Anterior cingulate cortex (tissue), 58 donors: ENCODE data around the gene NANS.
"Not testable (repeated sequence)": the region's sequence is repeated elsewhere in the genome, so short reads cannot be mapped to it uniquely, and the experiment has no call there.

Experiments
- DNase-seq, 58 donors: peaks; one replicate each; lab custom pipeline; 2025; lab: John Stamatoyannopoulos, UW

The NANS gene

DNA sequence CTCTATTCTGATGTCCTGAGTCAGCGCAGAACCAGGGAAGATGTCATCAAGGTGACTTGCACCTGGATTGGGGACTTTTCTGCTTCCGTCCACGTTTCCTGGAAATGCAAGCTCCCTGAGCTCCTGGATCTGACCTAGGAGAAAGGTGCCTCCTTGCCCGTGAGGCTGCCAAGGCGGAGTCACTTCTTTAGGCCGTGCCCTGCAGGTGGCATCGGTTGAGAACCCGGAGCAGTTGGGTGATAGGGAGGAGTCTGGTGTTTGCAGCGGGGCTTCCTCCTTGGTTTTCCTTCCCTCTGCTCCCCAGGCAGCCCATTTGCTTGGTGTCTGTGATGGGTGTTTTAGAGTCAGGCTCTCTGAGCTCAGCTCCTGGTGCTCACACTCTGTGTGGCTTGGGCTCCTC is 15.2 kb downstream of the NANS start:
- DNase-seq = no peak

DNA sequence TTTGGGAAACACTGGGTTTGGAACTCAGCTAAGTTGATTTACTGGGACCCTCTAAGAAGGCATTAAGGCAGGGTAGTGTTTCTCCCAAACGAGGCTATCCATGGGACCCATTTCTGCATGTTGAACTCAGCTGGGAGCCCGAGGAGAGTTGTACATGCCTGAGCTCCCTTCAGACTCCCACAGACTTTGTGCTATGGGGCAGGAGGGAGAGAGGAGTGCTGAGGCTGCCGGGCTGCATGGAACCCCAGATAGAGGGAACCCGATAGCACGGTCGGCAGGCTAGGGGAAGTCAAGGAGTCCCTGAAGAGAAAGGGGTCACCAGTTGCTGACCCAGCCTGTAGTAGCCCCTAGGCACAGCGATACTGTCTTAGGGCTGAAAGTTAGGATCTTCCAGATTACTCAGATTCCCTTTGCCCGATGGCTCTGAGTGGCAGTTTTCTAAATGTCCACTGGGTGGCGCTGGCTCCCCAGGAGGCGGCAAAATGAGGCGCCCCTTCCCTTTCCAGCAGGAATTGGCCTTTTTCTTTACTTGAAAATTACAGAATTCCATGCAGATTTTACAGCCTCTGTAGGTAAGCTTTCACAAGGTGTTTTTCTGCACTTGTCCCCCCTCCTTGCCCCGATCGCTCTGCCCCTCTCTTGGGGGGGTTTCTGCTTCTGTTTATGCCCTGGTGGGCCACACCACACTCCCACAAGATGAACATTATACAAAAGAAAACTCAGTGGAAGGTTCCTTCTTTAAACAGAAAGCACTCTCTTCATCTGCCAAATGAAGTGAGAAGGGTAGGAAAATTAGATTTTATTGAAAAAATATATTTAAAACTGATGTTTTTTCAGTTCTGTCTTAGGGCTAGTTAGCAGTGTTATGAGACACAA is 17.8 kb downstream of the NANS start:
- peak in 50 of 58 donors; percentile 6 to 77 (median 32) for DNase-seq

DNA sequence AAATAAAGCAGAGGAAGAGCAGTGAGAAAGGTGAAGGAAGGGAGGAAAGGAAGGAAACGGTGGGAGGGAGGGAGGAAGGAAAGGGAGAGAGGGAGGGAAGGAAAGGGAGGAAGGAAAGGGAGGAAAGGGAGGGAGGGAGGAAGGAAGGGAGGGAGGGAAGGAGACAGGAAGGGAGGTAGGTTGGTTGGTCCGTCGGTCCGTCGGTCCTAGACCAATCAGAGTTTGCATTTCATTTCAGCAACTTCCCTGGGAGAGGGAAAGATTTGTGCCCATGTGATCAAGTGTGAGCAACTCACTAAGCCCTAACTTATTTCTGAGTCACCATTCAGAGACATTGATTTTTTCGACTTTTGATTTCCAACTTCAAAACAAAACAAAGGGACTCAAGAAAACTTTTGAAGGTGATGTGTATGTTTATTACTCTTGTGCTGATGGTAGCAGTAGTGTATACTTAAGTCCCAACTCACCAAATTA is 18.8 kb downstream of the NANS start:
- no peak for DNase-seq

DNA sequence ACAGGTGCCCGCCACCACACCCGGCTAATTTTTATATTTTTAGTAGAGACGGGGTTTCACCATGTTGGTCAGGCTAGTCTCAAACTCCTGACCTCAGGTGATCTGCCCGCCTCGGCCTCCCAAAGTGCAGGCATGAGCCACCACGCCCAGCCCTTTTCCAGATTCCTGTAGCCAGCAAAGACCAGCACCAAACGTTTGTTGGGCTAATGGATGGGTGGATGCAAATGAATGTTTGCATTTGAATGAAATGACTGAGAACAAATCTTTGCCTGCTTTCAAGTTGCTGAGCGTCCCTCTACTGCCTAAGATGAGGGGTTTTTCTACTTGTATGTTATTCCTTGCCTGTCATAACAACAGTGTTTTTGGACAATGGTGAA is 20.0 kb downstream of the NANS start:
- DNase-seq = not testable (repeated sequence)

DNA sequence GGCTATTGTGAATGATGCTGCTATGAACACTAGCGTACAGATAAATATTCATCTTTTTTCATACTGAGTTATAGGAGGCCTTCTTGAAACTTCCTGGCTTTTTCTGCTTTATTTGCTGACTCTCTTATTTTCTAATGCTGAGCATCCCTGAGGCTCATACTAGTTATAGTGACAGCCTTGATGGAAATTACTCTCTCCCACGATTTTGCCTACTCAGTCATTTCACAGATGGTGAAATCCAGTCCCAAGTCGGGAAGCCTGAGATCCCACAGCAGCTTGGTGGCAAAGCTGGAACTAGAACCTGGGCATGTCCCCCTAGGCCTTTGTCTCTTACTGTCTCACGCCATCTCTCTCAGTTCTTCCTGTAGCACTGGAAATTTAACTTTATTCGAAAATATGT is 22.4 kb downstream of the NANS start:
- DNase-seq = no peak

DNA sequence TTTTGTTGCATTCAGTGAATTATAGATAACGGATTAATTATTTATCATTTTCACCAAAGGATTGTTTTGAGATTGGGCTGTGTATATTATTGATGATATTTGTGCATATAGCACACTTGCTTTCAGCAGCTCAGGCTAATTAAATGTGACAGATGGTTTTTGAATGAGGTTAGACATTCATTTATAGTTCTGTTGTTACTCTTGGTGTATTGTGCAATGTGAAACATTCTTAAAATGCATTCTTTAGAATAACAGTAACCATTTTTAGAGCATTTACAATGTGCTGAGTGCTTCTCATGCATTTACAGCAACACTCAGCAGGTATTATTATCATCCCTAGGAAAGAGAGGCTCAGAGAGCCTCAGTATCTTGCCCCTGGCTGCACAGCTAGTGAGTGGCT is 23.8 kb downstream of the NANS start:
- no peak for DNase-seq

DNA sequence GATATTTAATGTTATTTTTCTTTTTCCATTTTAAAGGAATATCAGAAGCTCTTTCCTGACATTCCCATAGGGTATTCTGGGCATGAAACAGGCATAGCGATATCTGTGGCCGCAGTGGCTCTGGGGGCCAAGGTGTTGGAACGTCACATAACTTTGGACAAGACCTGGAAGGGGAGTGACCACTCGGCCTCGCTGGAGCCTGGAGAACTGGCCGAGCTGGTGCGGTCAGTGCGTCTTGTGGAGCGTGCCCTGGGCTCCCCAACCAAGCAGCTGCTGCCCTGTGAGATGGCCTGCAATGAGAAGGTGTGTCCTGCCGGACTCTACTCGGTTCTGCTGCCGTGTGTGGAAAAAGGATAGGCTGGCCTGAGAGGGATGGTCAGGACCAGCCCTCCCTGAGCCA is 24.2 kb downstream of the NANS start:
- no peak for DNase-seq

DNA sequence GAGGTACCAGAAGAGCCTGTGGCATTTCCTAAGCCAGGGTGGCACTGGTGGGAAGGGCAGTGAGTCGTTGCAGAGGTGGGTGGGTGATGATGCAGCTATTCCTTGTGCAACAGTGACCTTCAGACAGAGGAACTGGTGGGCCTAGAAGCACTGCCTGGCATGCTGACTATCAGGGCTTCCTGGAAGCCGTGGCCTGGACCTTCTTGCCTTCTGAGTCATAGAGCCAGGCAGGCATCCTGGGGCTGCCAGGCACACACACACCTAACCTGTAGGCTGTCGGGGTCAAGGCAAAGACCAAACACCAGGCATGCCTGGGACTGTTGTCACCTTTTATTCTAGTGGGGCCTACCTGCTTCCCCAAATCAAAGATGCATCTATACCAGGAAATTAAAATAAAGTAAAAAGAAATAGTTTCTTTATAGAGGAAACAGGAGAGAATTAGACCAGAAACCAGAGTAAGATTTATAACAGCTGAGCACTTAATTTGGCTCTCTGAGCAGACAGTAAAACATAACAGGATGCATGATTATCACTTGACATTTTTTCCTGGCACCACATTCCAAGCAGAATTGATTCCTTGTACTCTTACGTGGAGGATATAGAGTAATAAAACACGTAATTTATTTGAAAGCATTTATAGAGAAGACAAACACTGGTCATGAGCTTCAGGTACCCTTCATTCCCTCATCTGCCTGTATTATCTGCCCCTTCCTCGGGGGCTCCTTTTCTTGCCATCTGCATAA is 25.1 kb downstream of the NANS start:
- DNase-seq = no peak

DNA sequence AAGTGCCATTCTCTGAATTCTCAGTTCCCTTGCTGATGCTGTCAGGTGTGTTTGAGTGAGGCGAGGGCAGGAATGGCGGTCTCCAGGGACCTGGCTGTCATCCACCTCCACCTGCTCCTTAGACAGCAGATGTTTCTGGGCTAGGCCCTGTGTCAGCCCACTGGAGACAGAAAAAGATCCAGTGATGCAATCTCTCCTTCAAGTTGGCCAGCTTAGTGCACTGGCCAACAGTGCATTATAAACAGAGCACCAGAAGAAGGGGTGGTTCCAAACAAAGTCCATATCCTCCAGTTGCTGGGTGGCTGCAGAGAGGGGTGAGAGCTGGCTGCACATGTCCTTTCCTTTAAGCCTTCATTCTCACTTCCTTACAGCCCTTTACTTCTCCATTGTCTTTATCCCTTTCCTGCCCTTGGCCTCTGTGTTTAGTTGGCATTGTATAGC is 26.5 kb downstream of the NANS start:
- peak in 1 of 58 donors; percentile 9 for DNase-seq

DNA sequence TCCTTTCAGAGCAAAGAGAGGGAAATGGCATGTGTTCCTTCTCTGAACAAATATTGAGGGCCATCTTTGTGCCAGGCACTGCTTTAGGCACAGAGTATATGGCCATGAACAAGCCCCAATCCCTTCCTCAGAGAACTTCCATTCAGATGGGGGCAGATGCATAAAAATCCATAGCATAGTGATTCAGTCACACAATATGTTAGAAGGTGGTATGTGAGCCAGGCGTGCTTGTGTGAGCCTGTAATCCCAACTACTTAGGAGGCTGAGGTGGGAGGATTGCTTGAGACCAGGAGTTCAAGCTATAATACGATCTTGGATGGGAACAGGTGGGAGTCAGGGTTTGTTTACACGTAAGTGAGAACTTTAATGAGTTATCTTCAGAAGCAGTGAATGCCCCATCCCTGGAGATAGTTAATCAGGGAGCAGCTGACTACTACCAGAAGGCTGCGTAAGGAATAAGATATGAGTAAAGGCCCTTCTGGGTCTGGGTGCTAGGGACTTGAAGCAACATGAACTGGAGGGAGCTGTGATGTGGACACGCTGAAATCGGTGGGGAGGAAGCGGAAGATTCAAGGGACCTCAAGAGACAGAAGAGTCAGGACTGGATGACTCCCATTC is 27.1 kb downstream of the NANS start:
- no peak for DNase-seq

DNA sequence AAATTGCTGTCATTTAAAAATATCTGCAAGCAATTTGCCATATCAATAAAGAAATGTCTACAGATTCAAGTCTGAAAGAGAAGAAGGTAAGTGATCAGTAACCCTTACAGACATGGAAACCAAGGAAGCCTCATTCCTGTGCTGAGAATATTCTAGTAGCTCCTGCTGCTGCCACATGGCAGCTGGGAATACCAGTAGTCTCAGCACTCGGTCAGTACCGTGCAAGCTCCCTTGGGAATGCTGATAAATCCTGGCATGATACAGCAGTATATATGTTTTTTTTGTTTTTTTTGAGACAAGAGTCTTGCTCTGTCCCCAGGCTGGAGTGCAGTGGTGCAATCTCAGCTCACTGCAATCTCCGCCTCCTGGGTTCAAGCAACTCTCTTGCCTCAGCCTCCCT is 27.9 kb downstream of the NANS start:
- DNase-seq = no peak

DNA sequence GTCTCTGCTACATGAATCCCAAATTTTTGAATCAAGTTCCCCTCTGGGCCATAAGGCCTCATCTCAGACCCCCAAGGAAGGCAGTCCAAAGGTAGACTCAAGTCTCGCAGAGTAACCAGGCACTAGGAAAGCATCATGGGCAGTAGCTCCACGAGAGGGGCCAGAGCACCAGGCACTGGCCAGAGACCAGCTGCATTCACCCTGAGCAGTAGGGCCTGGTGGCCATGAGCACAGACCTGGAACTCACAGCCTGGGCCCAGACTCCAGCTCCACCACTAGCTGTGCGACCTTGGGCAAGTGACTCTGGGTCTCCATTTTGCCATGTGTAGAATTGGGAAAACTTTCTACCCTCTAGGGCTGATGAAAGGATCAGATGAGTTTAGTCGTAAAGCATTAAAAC is 28.5 kb downstream of the NANS start:
- no peak for DNase-seq

DNA sequence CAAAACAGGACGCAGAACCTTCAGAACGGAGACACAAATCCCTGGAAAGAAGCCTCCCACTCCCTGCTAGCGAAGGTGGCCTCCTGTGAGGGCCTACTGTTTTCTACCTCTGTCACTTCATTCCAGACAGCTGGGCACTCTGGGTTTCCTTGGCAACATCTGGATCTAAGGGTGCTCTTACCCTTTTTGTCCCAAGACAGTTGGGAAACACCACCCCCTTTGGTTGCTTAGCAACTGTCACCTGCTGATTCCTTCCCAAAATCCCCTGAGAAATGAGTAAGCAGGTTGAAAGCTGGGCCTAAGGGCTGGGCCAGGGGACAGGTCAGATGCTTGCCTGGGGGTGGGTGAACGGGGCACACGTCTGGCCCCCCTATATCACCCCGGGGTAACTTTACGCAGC is 29.4 kb downstream of the NANS start:
- DNase-seq = no peak

DNA sequence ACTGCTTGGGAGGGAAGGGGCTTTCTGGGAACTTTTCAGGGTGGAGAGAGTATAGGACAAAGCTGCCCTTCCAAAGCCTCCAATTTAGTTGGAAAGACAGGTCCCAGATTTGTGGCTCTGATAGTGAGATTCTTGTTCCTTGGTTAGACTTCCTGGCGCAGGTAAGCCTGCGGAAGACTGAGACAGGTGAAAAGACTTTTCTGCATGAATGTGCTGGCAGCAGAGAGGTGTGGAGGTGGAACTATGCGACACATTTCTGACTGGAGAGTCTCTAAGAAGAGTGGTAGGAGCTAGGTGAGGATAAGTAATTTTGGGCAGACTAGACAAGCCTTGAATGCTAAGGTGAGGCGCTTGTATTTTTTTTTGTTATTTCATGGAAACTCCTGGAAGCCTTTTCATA is 29.9 kb downstream of the NANS start:
- DNase-seq = no peak

DNA sequence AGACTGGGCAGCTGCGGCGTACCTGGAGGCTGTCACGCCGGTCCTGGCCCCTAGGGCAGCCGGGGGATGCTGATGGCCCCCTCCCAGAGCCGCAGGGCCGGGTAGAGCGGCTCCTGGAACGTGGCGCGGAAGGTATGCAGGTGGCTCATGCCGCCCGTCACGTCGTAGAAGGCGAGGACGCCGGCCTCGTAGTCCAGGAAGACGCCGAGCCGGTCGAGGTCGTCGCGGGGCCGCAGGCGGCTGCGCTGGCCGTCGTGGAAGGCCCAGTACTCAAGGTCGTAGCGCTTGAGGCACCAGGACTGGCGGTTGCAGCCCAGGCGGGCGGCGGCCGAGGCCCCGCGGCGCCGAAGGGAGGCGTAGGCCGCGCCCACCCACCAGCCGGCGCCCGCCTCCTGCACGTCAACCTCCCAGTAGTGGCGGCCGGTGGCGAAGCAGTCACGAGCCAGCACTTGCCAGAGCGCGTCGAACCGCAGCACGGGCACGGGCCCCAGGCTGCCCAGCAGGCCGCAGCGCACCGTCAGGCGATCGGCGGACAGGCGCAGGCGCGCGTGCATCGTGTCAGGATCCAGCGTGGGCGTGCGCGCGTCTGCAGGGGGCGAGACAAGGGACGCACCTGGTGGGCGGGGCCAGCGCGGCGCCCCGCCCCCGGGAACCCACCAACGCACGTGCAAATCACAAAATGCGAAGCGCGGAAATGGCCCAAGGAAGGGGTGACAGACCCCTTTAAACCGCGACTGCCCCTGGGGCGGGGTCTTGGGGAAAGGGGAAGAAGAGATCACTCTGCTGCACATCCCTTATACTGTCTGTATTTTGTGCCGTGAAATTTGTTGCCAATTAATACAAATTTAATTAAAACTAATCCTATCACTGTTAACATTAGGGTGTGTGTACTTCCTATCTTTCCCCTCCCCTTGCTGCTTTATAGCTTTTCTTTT is 31.2 kb downstream of the NANS start:
- peak in 3 of 58 donors; percentile 2 to 35 (median 8) for DNase-seq

DNA sequence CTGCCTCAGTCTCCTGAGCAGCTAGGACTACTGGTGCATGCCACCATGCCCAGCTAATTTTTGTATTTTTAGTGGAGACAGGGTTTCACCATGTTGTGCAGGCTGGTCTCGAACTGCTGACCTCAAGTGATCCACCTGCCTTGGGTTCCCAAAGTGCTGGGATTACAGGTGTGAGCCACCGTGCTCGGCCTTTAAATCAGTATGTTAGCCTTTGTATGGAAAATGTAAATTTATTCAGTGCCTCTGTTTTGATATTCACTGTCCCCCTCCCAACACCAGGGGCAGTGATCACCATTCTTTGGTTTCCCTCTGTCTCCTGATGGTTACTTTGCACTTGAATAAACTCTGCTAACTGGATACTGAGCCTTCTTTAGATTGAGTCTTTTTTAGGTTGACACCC is 34.1 kb downstream of the NANS start:
- DNase-seq = not testable (repeated sequence)

DNA sequence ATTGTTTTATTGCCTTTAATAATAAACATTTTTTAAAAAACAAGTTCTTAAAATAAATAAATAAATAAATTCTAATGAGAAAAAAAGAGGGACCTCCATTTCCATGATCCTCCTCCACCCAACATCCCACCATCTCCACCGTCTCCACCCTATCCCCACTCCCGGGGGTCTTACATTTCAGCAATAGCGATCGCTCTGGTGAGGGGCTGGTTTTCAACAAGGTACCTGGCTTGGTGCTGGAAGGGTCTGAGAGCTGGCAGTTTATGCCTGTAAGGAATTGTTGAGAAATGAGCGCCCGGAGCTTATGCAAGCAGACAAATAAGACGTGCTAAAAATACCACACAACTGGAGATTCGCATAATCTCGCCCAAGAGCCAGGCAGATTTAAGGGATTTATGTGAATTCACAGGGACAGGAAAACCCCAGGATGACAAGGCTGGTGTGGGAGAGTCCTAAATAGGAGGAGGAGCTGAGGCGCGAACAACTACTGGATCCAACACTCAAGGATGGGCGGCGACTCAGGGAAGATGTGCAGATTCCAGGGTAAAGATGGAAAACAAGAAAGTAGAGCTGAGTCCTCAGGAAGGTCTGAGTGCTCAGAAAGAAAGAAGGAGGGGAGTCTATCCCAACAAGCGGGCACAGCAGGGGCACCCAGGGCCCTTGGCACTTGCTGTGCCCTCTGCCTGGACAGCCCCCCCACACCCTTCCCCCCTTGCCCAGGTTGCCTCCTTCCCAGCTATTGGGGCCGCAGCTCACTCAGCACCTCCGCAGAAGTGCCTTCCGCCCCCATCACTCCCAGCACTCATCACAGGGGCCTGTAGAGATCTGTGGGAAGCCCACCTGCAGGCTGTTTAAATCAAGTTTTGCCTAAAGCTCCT is 35.4 kb downstream of the NANS start:
- DNase-seq = peak in 33 of 58 donors; percentile 3 to 79 (median 26)

DNA sequence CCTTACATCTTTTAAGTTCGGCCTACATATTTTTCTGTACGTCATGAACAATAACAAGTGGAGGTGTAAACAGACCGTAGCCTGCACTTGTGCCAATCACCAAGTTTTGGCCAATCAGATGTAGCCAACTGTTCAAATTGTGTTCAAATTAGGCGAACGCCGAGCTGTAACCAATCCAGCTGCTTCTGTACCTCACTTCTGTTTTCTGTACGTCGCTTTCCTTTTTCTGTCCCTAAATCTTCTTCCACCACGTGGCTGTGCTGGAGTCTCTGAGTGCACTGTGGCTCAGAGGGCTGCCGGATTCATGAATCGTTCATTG is 36.0 kb downstream of the NANS start:
- DNase-seq = peak in 1 of 58 donors; percentile 13

DNA sequence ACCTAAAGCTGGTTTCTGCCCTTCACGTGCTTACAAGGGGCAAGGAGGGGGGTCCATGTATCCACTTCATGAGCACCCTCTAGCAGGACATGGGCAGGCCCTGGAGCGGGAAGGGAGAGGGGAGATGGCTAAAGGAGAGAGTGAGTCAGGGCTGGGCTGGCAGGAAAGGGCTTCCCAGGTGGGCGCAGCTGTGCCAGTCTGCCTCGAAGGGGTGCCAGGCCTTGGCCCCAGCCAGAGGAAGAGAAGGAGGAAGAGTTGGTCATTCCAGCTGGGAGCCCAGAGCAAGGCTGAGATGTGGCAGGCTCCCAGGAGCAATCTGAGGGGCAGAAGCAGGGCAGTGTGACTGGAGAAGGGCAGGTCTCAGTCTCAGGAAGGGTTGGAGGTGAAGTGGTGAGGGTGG is 37.8 kb downstream of the NANS start:
- no peak for DNase-seq
